ENCODE measurements around the gene SQSTM1.

DNA sequence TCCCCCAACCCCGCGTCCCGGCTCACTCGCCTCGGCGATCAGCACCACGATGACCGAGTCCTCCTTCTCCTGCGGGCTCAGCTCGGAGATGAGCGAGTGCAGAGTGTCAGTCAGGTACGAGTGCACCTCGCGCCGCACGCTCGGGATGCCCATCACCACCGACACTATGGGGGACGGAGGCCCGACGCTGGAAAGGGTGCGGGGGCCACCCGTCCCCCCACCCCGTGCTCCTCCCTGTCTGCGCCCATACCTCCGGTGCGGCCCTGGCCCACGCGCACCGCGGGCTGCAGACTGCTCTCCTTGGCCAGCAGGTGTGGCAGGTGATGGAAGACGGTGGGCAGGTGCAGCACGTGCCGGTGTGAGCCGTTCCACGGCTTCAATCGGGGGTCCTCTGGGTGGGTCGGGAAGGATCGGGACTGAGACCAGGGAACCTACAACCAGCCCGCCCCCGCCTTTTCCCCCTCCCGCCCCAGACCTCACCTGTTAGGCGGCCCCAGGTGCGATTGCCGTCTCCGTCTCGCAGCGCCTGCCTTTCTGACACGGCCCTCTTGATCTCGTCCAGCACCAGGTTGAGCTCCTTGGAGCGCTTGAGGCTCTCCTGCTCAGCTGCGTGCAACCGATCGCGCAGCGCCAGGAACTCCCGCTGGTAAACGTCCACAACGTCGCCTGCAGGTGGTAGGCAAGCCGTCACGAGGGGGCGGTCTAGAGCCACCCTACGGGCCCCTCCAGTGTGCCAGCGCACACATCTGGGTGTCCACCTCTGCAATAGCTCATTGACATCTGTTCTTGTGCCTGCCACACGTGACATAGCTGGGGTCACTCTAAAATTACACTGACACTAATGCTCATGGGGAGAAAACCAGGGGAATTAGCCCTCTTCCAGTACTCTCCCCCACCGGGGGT is 19.1 kb upstream of the SQSTM1 start:
- TF ChIP-seq, protein P1, sequence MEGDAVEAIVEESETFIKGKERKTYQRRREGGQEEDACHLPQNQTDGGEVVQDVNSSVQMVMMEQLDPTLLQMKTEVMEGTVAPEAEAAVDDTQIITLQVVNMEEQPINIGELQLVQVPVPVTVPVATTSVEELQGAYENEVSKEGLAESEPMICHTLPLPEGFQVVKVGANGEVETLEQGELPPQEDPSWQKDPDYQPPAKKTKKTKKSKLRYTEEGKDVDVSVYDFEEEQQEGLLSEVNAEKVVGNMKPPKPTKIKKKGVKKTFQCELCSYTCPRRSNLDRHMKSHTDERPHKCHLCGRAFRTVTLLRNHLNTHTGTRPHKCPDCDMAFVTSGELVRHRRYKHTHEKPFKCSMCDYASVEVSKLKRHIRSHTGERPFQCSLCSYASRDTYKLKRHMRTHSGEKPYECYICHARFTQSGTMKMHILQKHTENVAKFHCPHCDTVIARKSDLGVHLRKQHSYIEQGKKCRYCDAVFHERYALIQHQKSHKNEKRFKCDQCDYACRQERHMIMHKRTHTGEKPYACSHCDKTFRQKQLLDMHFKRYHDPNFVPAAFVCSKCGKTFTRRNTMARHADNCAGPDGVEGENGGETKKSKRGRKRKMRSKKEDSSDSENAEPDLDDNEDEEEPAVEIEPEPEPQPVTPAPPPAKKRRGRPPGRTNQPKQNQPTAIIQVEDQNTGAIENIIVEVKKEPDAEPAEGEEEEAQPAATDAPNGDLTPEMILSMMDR (conservative IDR thresholded peaks at IDR 0.05; ENCODE audit: low read depth, low read length) = 0 out of 2 replicates have a peak, but pooled peaks have one; percentile 12
- no peak for TF ChIP-seq EZH2 (IDR thresholded peaks at IDR 0.05; ENCODE audit: low read length, unreplicated experiment)

All from PC-3 (cell line).